ENCODE measurements around the gene PRR23E. TPM values are rescaled to one million over a fixed set of nuclear protein-coding genes. Genes with fewer than 3 reads are reported as not detected.
A peak's percentile ranks its signal among the peaks of the same experiment; 100 is the strongest.

PRR23E gene
- total RNA-seq, 1 experiment from 2014 or later, result not detected

DNA sequence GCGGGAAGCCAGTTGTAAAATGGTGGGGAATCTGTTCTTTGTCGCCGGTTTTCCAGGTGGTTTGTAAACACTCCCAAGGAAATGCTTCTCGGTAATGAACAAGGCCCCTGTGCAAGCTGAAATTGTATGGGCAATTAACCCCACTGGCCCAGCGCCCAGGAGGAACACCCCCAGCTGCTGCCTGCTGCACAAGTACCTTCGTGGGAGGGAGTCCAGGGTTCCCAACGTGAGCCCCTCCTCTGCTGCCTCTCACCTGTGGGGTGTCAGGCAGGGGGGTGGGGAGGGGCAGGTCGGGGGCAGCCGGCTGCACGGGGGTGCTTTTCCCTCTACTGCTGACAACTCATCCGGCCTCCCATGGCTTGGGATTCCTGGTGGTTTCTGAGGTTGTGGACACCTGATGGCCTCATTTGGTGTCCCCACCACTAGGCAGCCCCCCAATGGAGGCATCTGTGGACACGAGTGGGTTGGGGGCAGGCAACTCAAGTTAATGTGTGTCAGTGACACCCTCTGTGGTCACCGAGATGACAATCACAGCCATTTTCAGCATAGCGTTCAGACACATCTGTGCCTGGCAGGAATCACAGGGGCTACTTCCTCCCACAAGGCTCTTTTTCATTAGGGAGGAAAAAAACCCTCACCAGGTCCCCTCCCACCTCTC is 35.6 kb upstream of the PRR23E start:
- in situ Hi-C loops (cut with HindIII; ENCODE audit: low pct_unique_long_range_greater_than_20kb, low sequenced_read_pairs), result no loop called here

GRCh38 chr3:127158614-127159229 is 34.2 kb upstream of the PRR23E start:
- ChIA-PET POLR2A (no interaction called here), CTCF (no interaction called here)
- H3K27ac ChIP-seq (ENCODE audit: low read length), result no peak overlapping the region
- intact Hi-C loops (cut with micrococcal nuclease; ENCODE audit: unreplicated experiment), result no loop called here
- no peak overlapping the region for H3K4me3 ChIP-seq (ENCODE audit: low read depth in 2 of 2, low read length in 2 of 2)
- no peaks in the 10 kb centered on the region for H3K9me3 ChIP-seq (ENCODE audit: control insufficient read depth, insufficient read depth, low read depth, low read length)
- H3K27me3 ChIP-seq (ENCODE audit: control insufficient read depth, insufficient read depth, low read length), result peaks cover 3% of the 10 kb centered on the region; the same call in 1 of the 2 replicates
- no TSS peak for BruUV-seq (replicated peaks)
- in situ Hi-C loops (cut with HindIII; ENCODE audit: low pct_unique_long_range_greater_than_20kb, low sequenced_read_pairs), result no loop called here
- peak; percentile 64; the same call in 1 of the 2 replicates for ATAC-seq
- H3K4me1 ChIP-seq (ENCODE audit: control insufficient read depth, insufficient read depth, low read length), result no peaks in the 10 kb centered on the region
- TF ChIP-seq SIN3A (IDR thresholded peaks at IDR 0.05; ENCODE audit: borderline replicate concordance, insufficient read depth, low read depth, low read length) (no peak), TCF7L2 (IDR thresholded peaks at IDR 0.05; ENCODE audit: low read depth, low read length) (no peak)
- TF ChIP-seq, protein P1, sequence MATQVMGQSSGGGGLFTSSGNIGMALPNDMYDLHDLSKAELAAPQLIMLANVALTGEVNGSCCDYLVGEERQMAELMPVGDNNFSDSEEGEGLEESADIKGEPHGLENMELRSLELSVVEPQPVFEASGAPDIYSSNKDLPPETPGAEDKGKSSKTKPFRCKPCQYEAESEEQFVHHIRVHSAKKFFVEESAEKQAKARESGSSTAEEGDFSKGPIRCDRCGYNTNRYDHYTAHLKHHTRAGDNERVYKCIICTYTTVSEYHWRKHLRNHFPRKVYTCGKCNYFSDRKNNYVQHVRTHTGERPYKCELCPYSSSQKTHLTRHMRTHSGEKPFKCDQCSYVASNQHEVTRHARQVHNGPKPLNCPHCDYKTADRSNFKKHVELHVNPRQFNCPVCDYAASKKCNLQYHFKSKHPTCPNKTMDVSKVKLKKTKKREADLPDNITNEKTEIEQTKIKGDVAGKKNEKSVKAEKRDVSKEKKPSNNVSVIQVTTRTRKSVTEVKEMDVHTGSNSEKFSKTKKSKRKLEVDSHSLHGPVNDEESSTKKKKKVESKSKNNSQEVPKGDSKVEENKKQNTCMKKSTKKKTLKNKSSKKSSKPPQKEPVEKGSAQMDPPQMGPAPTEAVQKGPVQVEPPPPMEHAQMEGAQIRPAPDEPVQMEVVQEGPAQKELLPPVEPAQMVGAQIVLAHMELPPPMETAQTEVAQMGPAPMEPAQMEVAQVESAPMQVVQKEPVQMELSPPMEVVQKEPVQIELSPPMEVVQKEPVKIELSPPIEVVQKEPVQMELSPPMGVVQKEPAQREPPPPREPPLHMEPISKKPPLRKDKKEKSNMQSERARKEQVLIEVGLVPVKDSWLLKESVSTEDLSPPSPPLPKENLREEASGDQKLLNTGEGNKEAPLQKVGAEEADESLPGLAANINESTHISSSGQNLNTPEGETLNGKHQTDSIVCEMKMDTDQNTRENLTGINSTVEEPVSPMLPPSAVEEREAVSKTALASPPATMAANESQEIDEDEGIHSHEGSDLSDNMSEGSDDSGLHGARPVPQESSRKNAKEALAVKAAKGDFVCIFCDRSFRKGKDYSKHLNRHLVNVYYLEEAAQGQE (IDR thresholded peaks at IDR 0.05; ENCODE audit: insufficient read depth in 1 of 2, low read depth in 2 of 2, low read length in 1 of 2), result peak; percentile 92 to 97
- TF ChIP-seq, protein P2, sequence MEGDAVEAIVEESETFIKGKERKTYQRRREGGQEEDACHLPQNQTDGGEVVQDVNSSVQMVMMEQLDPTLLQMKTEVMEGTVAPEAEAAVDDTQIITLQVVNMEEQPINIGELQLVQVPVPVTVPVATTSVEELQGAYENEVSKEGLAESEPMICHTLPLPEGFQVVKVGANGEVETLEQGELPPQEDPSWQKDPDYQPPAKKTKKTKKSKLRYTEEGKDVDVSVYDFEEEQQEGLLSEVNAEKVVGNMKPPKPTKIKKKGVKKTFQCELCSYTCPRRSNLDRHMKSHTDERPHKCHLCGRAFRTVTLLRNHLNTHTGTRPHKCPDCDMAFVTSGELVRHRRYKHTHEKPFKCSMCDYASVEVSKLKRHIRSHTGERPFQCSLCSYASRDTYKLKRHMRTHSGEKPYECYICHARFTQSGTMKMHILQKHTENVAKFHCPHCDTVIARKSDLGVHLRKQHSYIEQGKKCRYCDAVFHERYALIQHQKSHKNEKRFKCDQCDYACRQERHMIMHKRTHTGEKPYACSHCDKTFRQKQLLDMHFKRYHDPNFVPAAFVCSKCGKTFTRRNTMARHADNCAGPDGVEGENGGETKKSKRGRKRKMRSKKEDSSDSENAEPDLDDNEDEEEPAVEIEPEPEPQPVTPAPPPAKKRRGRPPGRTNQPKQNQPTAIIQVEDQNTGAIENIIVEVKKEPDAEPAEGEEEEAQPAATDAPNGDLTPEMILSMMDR (IDR thresholded peaks at IDR 0.05), result no peak
- H3K36me3 ChIP-seq (ENCODE audit: control insufficient read depth, insufficient read depth, low read length), result no peaks in the 10 kb centered on the region
- DNase-seq (ENCODE audit: low read depth, low spot score), result no peak

More for the DNA sequence above, 35.6 kb upstream of the PRR23E start:
- ATAC-seq (no peak), DNase-seq (ENCODE audit: low read depth, low spot score) (no peak)
- intact Hi-C loops (cut with micrococcal nuclease; ENCODE audit: unreplicated experiment), result no loop called here
- POLR2A ChIA-PET, result no interaction called here
- BruUV-seq (replicated peaks), result no TSS peak
- CTCF ChIA-PET, result no interaction called here
- no peaks in the 10 kb centered on the region for H3K36me3 ChIP-seq (ENCODE audit: control insufficient read depth, insufficient read depth, low read length)
- H3K27me3 ChIP-seq (ENCODE audit: control insufficient read depth, insufficient read depth, low read length), result peaks cover 1% of the 10 kb centered on the region; the same call in 1 of the 2 replicates
- H3K4me3 ChIP-seq (ENCODE audit: low read depth in 2 of 2, low read length in 2 of 2), result no peak overlapping the region
- H3K9me3 ChIP-seq (ENCODE audit: control insufficient read depth, insufficient read depth, low read depth, low read length), result no peaks in the 10 kb centered on the region
- TF ChIP-seq POLR2AphosphoS5 (IDR thresholded peaks at IDR 0.05; ENCODE audit: low read depth, low read length) (no peak), SIN3A (IDR thresholded peaks at IDR 0.05; ENCODE audit: borderline replicate concordance, insufficient read depth, low read depth, low read length) (no peak), TCF7L2 (IDR thresholded peaks at IDR 0.05; ENCODE audit: low read depth, low read length) (no peak)
- TF ChIP-seq, protein P1 (IDR thresholded peaks at IDR 0.05; ENCODE audit: insufficient read depth in 1 of 2, low read depth in 2 of 2, low read length in 1 of 2), result no peak
- TF ChIP-seq, protein P2 (IDR thresholded peaks at IDR 0.05), result no peak
- H3K27ac ChIP-seq (ENCODE audit: low read length), result no peak overlapping the region
- H3K4me1 ChIP-seq (ENCODE audit: control insufficient read depth, insufficient read depth, low read length), result no peaks in the 10 kb centered on the region

All from Panc1 (cell line).